ENCODE results near the gene CEP170.

The CEP170 gene

DNA sequence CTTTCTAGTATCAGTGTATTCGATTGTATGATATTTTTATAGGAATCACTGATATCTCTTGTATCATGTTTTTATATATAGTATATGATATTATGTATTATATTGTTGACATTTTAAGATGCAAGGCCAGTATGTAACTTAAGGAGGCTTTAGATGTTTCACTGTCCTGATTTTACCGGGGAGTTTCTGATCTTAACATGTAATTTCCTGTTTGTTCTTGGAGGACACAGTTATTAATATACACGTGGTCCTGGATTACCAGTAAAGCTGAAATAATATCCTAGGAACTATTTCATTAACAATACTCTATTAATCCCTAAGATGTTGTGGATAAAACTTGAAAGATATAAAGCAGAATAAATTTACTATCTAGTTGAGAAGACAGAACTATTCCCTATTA is 20.2 kb upstream of the CEP170 start:
- Histone ChIP-seq H3K4me1 (ENCODE audit: control insufficient read depth, insufficient read depth, low read length) (no peaks in the 10 kb centered on the region), H3K9me3 (ENCODE audit: control insufficient read depth, insufficient read depth, low read depth, low read length) (no peaks in the 10 kb centered on the region), H3K27ac (ENCODE audit: extremely low read depth, low read depth, low read length) (no peak overlapping the region), H3K36me3 (ENCODE audit: control insufficient read depth in 2 of 2, insufficient read depth in 1 of 2, low read length in 2 of 2) (peaks cover 28 to 59% of the 10 kb centered on the region in 2 experiments), H3K4me3 (ENCODE audit: low read depth, low read length) (no peak overlapping the region)
- ChIA-PET POLR2A (no interaction called here), CTCF (interaction anchor here (0.6 to 0.7 kb wide), 2 partner anchors 9 to 38 kb away, joined by 3 to 5 read pairs; no protein-coding TSS in a partner anchor)
- TF ChIP-seq SP3 (tag by site-specific recombination; IDR thresholded peaks at IDR 0.05) (no peak), ZNF23 (tag by site-specific recombination; IDR thresholded peaks at IDR 0.05; ENCODE audit: borderline replicate concordance) (no peak), ZNF654 (tag by site-specific recombination; IDR thresholded peaks at IDR 0.05; ENCODE audit: low read depth) (no peak), ZNF623 (tag by site-specific recombination; IDR thresholded peaks at IDR 0.05) (no peak), WT1 (tag by site-specific recombination; IDR thresholded peaks at IDR 0.05) (no peak), TCF7L2 (IDR thresholded peaks at IDR 0.05; ENCODE audit: borderline replicate concordance, low read depth, low read length) (no peak), ZNF664 (tag by site-specific recombination; IDR thresholded peaks at IDR 0.05) (no peak), ZNF521 (tag by site-specific recombination; IDR thresholded peaks at IDR 0.05) (no peak), ZBTB7A (tag by site-specific recombination; IDR thresholded peaks at IDR 0.05; ENCODE audit: low read depth) (no peak), ZNF530 (tag by site-specific recombination; IDR thresholded peaks at IDR 0.05; ENCODE audit: low read depth) (no peak), ZNF292 (tag by site-specific recombination; IDR thresholded peaks at IDR 0.05; ENCODE audit: borderline replicate concordance, low read depth) (no peak), KLF8 (tag by site-specific recombination; IDR thresholded peaks at IDR 0.05) (no peak), ZNF426 (tag by site-specific recombination; IDR thresholded peaks at IDR 0.05) (no peak), ZEB2 (tag by site-specific recombination; IDR thresholded peaks at IDR 0.05) (no peak), ZFP69B (tag by site-specific recombination; IDR thresholded peaks at IDR 0.05) (no peak), ZNF843 (tag by site-specific recombination; IDR thresholded peaks at IDR 0.05) (no peak), ZNF391 (tag by site-specific recombination; IDR thresholded peaks at IDR 0.05; ENCODE audit: borderline replicate concordance, low read depth) (no peak)
- TF ChIP-seq, protein P1, sequence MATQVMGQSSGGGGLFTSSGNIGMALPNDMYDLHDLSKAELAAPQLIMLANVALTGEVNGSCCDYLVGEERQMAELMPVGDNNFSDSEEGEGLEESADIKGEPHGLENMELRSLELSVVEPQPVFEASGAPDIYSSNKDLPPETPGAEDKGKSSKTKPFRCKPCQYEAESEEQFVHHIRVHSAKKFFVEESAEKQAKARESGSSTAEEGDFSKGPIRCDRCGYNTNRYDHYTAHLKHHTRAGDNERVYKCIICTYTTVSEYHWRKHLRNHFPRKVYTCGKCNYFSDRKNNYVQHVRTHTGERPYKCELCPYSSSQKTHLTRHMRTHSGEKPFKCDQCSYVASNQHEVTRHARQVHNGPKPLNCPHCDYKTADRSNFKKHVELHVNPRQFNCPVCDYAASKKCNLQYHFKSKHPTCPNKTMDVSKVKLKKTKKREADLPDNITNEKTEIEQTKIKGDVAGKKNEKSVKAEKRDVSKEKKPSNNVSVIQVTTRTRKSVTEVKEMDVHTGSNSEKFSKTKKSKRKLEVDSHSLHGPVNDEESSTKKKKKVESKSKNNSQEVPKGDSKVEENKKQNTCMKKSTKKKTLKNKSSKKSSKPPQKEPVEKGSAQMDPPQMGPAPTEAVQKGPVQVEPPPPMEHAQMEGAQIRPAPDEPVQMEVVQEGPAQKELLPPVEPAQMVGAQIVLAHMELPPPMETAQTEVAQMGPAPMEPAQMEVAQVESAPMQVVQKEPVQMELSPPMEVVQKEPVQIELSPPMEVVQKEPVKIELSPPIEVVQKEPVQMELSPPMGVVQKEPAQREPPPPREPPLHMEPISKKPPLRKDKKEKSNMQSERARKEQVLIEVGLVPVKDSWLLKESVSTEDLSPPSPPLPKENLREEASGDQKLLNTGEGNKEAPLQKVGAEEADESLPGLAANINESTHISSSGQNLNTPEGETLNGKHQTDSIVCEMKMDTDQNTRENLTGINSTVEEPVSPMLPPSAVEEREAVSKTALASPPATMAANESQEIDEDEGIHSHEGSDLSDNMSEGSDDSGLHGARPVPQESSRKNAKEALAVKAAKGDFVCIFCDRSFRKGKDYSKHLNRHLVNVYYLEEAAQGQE (tag by site-specific recombination; IDR thresholded peaks at IDR 0.05) = no peak
- TF ChIP-seq, protein P2, sequence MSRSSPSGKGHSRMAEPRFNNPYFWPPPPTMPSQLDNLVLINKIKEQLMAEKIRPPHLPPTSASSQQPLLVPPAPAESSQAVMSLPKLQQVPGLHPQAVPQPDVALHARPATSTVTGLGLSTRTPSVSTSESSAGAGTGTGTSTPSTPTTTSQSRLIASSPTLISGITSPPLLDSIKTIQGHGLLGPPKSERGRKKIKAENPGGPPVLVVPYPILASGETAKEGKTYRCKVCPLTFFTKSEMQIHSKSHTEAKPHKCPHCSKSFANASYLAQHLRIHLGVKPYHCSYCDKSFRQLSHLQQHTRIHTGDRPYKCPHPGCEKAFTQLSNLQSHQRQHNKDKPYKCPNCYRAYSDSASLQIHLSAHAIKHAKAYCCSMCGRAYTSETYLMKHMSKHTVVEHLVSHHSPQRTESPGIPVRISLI (tag by site-specific recombination; IDR thresholded peaks at IDR 0.05) = no peak
- TF ChIP-seq, protein P3, sequence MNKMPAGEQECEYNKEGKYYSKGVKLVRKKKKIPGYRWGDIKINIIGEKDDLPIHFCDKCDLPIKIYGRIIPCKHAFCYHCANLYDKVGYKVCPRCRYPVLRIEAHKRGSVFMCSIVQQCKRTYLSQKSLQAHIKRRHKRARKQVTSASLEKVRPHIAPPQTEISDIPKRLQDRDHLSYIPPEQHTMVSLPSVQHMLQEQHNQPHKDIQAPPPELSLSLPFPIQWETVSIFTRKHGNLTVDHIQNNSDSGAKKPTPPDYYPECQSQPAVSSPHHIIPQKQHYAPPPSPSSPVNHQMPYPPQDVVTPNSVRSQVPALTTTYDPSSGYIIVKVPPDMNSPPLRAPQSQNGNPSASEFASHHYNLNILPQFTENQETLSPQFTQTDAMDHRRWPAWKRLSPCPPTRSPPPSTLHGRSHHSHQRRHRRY (tag by site-specific recombination; IDR thresholded peaks at IDR 0.05) = no peak

DNA sequence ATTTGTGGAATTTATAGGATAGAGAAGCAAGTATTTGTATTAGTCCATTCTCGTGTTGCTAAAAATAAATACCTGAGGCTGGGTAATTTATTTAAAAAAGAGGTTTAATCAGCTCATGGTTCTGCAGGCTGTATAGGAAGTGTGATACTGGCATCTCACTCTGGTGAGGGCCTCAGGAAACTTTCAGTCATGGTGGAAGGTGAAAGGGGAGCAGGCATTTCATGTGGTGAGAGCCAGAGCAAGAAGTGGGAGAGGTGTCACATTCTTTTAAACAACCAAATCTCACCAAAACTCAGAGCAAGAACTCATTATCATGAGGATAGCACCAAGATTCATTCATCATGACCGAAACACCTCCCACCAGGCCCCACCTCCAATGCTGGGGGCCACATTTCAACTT is 18.9 kb upstream of the CEP170 start:
- Histone ChIP-seq H3K4me3 (ENCODE audit: low read depth, low read length) (no peak overlapping the region), H3K9me3 (ENCODE audit: control insufficient read depth, insufficient read depth, low read depth, low read length) (no peaks in the 10 kb centered on the region), H3K4me1 (ENCODE audit: control insufficient read depth, insufficient read depth, low read length) (no peaks in the 10 kb centered on the region), H3K36me3 (ENCODE audit: control insufficient read depth in 2 of 2, insufficient read depth in 1 of 2, low read length in 2 of 2) (peaks cover 28 to 55% of the 10 kb centered on the region in 2 experiments), H3K27ac (ENCODE audit: extremely low read depth, low read depth, low read length) (no peak overlapping the region)
- TF ChIP-seq OSR2 (tag by site-specific recombination; IDR thresholded peaks at IDR 0.05) (no peak), GLI2 (tag by site-specific recombination; IDR thresholded peaks at IDR 0.05; ENCODE audit: borderline replicate concordance, low read depth) (no peak), ZBTB1 (tag by site-specific recombination; IDR thresholded peaks at IDR 0.05) (no peak), ZNF341 (tag by site-specific recombination; IDR thresholded peaks at IDR 0.05; ENCODE audit: low read depth) (no peak), ZNF354C (tag by site-specific recombination; IDR thresholded peaks at IDR 0.05; ENCODE audit: borderline replicate concordance, low read depth) (no peak), ZNF140 (tag by site-specific recombination; IDR thresholded peaks at IDR 0.05) (no peak)
- TF ChIP-seq, protein P4, sequence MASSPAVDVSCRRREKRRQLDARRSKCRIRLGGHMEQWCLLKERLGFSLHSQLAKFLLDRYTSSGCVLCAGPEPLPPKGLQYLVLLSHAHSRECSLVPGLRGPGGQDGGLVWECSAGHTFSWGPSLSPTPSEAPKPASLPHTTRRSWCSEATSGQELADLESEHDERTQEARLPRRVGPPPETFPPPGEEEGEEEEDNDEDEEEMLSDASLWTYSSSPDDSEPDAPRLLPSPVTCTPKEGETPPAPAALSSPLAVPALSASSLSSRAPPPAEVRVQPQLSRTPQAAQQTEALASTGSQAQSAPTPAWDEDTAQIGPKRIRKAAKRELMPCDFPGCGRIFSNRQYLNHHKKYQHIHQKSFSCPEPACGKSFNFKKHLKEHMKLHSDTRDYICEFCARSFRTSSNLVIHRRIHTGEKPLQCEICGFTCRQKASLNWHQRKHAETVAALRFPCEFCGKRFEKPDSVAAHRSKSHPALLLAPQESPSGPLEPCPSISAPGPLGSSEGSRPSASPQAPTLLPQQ (tag by site-specific recombination; IDR thresholded peaks at IDR 0.05) = no peak
- ChIA-PET CTCF (no interaction called here), POLR2A (interaction anchor here (2.7 kb wide), 1 partner anchor 18 kb away, joined by 12 read pairs; the partner anchor contains the start of gene SDCCAG8)
